NCI-H2227 (cell line): ENCODE results near the gene NKAIN4.
A peak's percentile ranks its signal among the peaks of the same experiment; 100 is the strongest.

ENCODE experiments used
- DNase-seq: peaks from one replicate; lab custom pipeline; 2025; ENCODE audit not compliant: unreplicated experiment; lab: John Stamatoyannopoulos, UW

NKAIN4 gene

GRCh38 chr20:63254232-63254605 is at the start of gene NKAIN4:
Gene NKAIN4 (minus strand): TSS chr20:63254463. CDS start chr20:63254450, 13 bp downstream.
- DNase-seq, result peak; percentile 41

GRCh38 chr20:63303095-63303666 is 48.9 kb upstream of the NKAIN4 start:
- no peak for DNase-seq

GRCh38 chr20:63301671-63302070 is 47.4 kb upstream of the NKAIN4 start:
- no peak for DNase-seq

- DNase-seq, result no peak
Measured at GRCh38 chr20:63298731-63299312, 44.6 kb upstream of the NKAIN4 start.

GRCh38 chr20:63297796-63298572 is 43.7 kb upstream of the NKAIN4 start:
- no peak for DNase-seq

- DNase-seq, result no peak
Measured at GRCh38 chr20:63297371-63297781, 43.1 kb upstream of the NKAIN4 start.

- DNase-seq, result no peak
Measured at GRCh38 chr20:63296531-63297299, 42.5 kb upstream of the NKAIN4 start.

- no peak for DNase-seq
Measured at GRCh38 chr20:63295846-63296245, 41.6 kb upstream of the NKAIN4 start.

- DNase-seq, result no peak
Measured at GRCh38 chr20:63295422-63295821, 41.2 kb upstream of the NKAIN4 start.

- no peak for DNase-seq
Measured at GRCh38 chr20:63295018-63295417, 40.8 kb upstream of the NKAIN4 start.

GRCh38 chr20:63294536-63294900 is 40.3 kb upstream of the NKAIN4 start:
- DNase-seq, result no peak

- no peak for DNase-seq
Measured at GRCh38 chr20:63293871-63294535, 39.7 kb upstream of the NKAIN4 start.

- DNase-seq, result no peak
Measured at GRCh38 chr20:63293456-63293855, 39.2 kb upstream of the NKAIN4 start.

GRCh38 chr20:63292904-63293303 is 38.6 kb upstream of the NKAIN4 start, which contains the start of gene COL20A1:
Gene COL20A1 (plus strand): TSS chr20:63293186. CDS start chr20:63295108, 1,922 bp downstream.
- DNase-seq, result no peak

- no peak for DNase-seq
Measured at GRCh38 chr20:63292292-63292701, 38.0 kb upstream of the NKAIN4 start.

- DNase-seq, result no peak
Measured at GRCh38 chr20:63291811-63292210, 37.5 kb upstream of the NKAIN4 start.

GRCh38 chr20:63290677-63291472 is 36.6 kb upstream of the NKAIN4 start:
- DNase-seq, result peak; percentile 30

- no peak for DNase-seq
Measured at GRCh38 chr20:63290136-63290676, 35.9 kb upstream of the NKAIN4 start.

GRCh38 chr20:63289311-63290135 is 35.3 kb upstream of the NKAIN4 start:
- no peak for DNase-seq
